CD4-positive, alpha-beta T cell treated with Interleukin-12 subunit alpha and Interleukin-12 subunit beta, for 1 hour (primary cell): ENCODE measurements around the gene CEACAM3.

ENCODE experiments used
- DNase-seq: peaks from one replicate; pipeline ENCODE4 v3.0.0-alpha.2; 2020

Gene CEACAM3

GRCh38 chr19:41847351-41848105 is 51.1 kb downstream of the CEACAM3 start:
- DNase-seq = no peak

- DNase-seq = no peak
Measured at GRCh38 chr19:41848666-41849065, 52.3 kb downstream of the CEACAM3 start.

GRCh38 chr19:41849067-41849466 is 52.7 kb downstream of the CEACAM3 start:
- DNase-seq = no peak

GRCh38 chr19:41850381-41850780 is 54.0 kb downstream of the CEACAM3 start:
- no peak for DNase-seq

GRCh38 chr19:41851456-41851855 is 55.1 kb downstream of the CEACAM3 start:
- no peak for DNase-seq

- DNase-seq = no peak
Measured at GRCh38 chr19:41853344-41853743, 57.0 kb downstream of the CEACAM3 start.

- no peak for DNase-seq
Measured at GRCh38 chr19:41853768-41854167, 57.4 kb downstream of the CEACAM3 start.

- no peak for DNase-seq
Measured at GRCh38 chr19:41859213-41859617, 62.8 kb downstream of the CEACAM3 start.

- DNase-seq = peak; percentile 99
Measured at GRCh38 chr19:41859618-41860418, 63.4 kb downstream of the CEACAM3 start, which contains the start of gene RPS19. Gene RPS19 (plus strand): TSS chr19:41860255. CDS start chr19:41860775, 520 bp downstream.

GRCh38 chr19:41860419-41861115 is 64.2 kb downstream of the CEACAM3 start:
- DNase-seq = no peak
